ENCODE measurements around the gene ERCC3.
"Not testable (repeated sequence)": the region's sequence is repeated elsewhere in the genome, so short reads cannot be mapped to it uniquely, and the experiment has no call there.

The ERCC3 gene

GRCh38 chr2:127278959-127279358, 15.0 kb downstream of the ERCC3 start:
- DNase-seq (ENCODE audit: low read depth): no peak

- no peak for DNase-seq (ENCODE audit: low read depth)
Observed at GRCh38 chr2:127277028-127277427, 16.9 kb downstream of the ERCC3 start.

GRCh38 chr2:127275789-127276188, 18.2 kb downstream of the ERCC3 start:
- no peak for DNase-seq (ENCODE audit: low read depth)

GRCh38 chr2:127275356-127275755, 18.6 kb downstream of the ERCC3 start:
- DNase-seq (ENCODE audit: low read depth): no peak

- DNase-seq (ENCODE audit: low read depth): no peak
Observed at GRCh38 chr2:127270663-127271062, 23.3 kb downstream of the ERCC3 start.

GRCh38 chr2:127261804-127262406, 32.0 kb downstream of the ERCC3 start:
- no peak for DNase-seq (ENCODE audit: low read depth)

GRCh38 chr2:127259355-127259754, 34.6 kb downstream of the ERCC3 start:
- DNase-seq (ENCODE audit: low read depth): no peak

GRCh38 chr2:127256866-127257265, 37.1 kb downstream of the ERCC3 start:
- no peak for DNase-seq (ENCODE audit: low read depth)

- DNase-seq (ENCODE audit: low read depth): no peak
Observed at GRCh38 chr2:127256381-127256780, 37.6 kb downstream of the ERCC3 start.

- DNase-seq (ENCODE audit: low read depth): no peak
Observed at GRCh38 chr2:127255721-127256120, 38.2 kb downstream of the ERCC3 start.

- no peak for DNase-seq (ENCODE audit: low read depth)
Observed at GRCh38 chr2:127255146-127255545, 38.8 kb downstream of the ERCC3 start.

- DNase-seq (ENCODE audit: low read depth): peak; percentile 12
Observed at GRCh38 chr2:127254386-127254981, 39.5 kb downstream of the ERCC3 start.

- not testable (repeated sequence) for DNase-seq (ENCODE audit: low read depth)
Observed at GRCh38 chr2:127241184-127241583, 52.8 kb downstream of the ERCC3 start.

GRCh38 chr2:127239395-127239794, 54.5 kb downstream of the ERCC3 start:
- DNase-seq (ENCODE audit: low read depth): no peak

GRCh38 chr2:127237768-127238167, 56.2 kb downstream of the ERCC3 start:
- not testable (repeated sequence) for DNase-seq (ENCODE audit: low read depth)

GRCh38 chr2:127235082-127235702, 58.8 kb downstream of the ERCC3 start:
- no peak for DNase-seq (ENCODE audit: low read depth)

GRCh38 chr2:127233710-127234109, 60.2 kb downstream of the ERCC3 start:
- DNase-seq (ENCODE audit: low read depth): no peak

- DNase-seq (ENCODE audit: low read depth): no peak
Observed at GRCh38 chr2:127231130-127231865, 62.6 kb downstream of the ERCC3 start.

- DNase-seq (ENCODE audit: low read depth): no peak
Observed at GRCh38 chr2:127229555-127229954, 64.4 kb downstream of the ERCC3 start.

GRCh38 chr2:127228102-127228501, 65.8 kb downstream of the ERCC3 start:
- DNase-seq (ENCODE audit: low read depth): no peak

GRCh38 chr2:127227264-127227660, 66.7 kb downstream of the ERCC3 start:
- DNase-seq (ENCODE audit: low read depth): not testable (repeated sequence)

- peak; percentile 59 for DNase-seq (ENCODE audit: low read depth)
Observed at GRCh38 chr2:127226520-127227263, 67.3 kb downstream of the ERCC3 start.
